GM21390 (cell line): ENCODE measurements around the gene PRKG2.
"Not testable (repeated sequence)": the region's sequence is repeated elsewhere in the genome, so short reads cannot be mapped to it uniquely, and the experiment has no call there.

Experiments
- ATAC-seq: cut with Tn5 transposase; IDR thresholded peaks from one replicate; pipeline ENCODE4 v1.9.1; 2021; ENCODE audit not compliant: unreplicated experiment

PRKG2 gene

DNA sequence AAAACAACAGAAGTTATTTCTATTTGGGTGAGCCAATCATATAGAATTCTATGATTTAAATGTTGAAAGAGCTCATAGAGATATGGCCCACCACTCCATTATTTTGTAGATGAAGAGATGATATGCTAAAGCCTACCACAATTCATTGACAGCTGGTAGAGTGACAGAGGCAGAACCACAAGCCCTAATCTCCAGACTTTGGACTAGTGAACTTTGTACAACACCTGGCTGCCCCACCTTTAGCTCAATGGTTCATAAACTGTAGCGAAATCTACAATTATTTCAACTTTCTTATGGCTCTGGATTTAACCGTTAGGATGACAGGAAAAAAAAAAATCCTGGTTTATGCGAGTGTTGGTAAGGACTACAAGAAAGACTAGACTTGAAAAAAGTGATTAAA lies 50.9 kb downstream of the PRKG2 start:
- no peak for ATAC-seq

DNA sequence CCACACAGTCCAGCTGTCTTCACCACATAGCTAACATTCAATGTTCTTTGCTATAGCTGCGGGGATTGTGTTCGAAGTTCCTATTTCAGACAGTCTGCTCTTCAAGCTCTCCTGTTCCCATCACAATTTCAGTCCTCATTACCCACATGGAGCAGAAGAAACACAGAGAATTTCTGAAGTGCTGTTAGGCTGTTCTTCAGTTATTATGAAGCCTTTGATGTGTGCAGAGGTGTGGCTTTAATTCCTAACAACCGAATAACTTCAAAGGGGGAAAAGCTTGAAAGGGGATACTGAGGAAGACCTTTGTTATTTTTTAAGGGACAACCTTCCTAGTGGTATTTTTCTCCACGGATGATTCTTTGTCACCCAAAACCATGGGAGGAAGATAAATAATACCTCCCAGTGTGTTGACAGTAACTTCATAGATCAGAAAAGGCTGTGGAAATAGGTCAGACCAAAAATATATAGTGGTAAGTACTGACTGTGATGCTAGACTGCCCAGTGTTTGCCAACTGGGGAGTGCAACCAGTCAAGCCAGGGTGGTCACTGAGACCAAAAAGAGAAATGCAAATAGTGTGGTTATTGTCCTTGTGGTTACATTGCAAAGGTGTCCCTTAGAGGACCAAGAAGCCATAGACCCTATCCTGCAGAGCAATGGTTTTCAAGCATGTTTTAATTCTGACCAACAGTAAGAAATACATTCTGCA lies 52.1 kb downstream of the PRKG2 start:
- ATAC-seq, result no peak

DNA sequence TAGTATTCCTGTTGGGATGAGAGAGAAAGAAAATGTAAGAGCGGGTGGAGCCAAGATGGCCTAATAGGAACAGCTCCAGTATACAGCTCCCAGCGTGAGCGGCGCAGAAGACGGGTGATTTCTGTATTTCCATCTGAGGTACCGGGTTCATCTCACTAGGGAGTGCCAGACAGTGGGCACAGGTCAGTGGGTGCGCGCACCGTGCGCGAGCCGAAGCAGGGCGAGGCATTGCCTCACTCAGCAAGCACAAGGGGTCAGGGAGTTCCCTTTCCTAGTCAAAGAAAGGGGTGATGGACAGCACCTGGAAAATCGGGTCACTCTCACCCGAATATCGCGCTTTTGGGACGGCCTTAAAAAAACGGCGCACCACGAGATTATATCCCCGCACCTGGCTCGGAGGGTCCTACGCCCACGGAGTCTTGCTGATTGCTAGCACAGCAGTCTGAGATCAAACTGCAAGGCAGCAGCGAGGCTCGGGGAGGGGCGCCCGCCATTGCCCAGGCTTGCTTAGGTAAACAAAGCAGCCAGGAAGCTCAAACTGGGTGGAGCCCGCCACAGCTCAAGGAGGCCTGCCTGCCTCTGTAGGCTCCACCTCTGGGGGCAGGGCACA lies 61.2 kb downstream of the PRKG2 start:
- not testable (repeated sequence) for ATAC-seq

DNA sequence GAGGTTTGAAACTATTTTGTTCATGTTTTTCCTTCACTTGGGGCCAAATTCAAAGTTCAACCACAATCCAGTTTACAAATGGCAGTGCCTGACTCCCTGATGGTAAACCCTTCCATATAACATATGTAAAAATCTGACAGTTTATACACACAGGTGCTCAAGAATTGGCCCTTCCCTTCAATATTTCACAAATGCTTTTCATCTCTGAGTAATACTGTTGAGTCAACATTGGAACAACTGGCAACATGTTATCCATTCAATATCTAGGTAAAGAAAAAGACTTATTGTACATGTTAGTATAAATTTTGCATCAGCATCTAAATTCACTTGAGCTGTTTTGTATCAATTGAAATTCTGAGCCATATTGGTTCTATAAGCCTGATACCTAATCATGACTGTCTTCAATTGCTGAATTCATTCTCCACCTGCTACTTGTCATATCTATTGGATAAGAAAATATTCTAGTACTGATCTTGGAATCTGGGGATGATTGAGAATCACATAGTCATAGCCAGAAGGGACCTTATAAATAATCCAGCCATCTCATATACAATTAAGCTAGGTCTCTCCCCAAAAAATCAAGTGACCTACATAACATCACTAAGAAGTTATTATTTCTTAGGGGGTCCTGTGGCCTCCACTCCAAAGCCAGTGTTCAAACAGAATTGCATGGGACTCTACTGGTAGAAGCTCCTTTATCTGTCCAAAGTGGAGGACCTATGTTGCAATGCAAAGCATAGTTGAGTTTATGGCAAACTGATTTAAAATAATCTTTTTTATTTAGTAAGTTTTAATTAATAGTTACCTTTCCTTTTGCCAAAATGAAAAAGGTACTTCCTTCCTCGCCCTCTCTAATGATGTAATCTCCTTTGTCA lies 61.9 kb downstream of the PRKG2 start:
- no peak for ATAC-seq

DNA sequence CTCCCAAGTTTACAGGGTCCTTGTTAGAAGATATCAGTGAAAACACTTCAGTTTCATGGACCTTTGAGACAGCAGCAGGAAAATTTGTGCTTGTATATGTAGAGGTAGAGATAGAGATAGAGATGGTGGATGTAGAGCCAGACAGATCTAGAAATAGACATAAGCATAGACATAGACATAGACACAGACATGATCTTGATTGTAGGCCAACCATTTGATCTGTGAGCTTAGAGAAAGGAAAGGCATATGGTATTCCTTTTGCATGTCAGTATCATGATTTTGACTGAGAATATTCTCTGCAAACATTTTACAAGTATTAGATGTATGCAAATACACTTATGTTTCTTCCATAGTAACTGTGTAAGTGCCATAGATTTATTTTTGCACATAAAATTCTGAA lies 65.0 kb downstream of the PRKG2 start:
- ATAC-seq, result no peak

DNA sequence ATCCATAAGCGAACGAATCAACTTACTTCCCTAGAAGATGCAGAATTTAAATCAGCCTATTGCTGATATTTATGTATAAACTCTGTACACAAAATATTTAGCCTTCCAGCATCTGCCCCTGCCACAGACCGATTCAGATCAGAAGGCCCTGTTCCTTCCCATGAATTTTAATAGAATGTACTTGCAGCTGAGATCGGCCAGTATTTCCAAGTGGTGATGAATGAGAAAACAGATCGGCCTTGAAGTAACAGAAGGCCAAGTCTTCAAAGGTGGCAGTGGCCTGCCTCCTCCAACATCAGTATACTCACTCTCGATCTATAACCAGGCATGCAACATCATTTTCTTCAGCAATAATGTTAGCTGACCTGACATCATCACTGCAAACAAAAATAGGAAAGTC lies 66.4 kb downstream of the PRKG2 start:
- no peak for ATAC-seq

DNA sequence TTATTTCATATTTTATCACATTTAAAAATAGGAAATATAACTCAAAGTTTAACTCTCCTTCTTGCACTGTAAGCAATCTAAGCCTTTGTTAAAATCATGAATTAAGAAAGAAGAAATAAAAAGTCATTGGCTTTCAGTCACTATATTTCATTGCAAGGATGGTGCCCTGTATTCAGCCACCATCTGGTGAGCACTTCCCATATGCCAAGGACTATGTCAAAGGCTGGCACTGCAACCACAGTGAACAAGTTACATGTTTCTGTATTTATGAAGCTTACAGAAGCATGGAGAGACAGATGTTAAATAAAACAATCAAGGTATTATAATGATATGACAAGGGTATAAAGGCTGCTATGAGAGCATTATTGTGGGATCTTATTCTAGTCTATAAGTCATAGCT lies 68.6 kb downstream of the PRKG2 start:
- ATAC-seq, result no peak

DNA sequence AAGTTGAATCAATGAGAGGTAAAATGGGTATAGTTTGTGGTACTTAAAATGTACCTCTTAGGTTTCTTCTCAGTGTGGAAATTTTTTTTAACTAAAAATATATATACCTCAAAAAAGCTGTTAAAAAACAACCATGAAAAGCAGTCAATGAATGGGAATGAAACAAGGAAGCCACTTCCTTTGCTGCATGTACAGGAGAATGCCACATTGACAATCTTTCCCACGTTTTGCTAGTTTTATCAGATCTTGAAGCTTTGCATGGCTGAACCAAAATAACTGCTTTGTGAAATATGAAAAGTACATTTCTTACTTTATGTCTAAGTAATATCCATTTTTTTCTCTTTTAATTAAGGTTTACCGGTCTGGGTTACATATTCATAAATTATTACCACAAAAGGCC lies 71.8 kb downstream of the PRKG2 start:
- ATAC-seq, result no peak

DNA sequence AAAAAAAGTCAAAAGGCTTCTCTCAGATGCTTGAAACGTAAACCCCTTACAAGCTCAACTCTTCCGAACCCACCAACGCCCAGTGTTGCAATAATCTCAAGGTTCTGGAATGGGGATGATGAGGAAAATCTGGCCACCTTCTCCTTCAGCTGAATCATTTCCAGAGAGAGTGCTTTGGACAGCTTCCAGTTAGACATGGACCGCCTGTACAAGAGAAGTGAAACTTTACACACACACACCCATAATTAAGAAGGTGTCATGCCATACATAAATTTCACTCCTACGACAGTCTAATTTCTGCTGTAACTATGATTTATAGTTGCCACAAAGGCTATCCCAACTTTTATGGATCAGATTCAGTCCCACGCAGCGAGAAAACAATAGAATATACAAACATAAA lies 72.3 kb downstream of the PRKG2 start:
- no peak for ATAC-seq

DNA sequence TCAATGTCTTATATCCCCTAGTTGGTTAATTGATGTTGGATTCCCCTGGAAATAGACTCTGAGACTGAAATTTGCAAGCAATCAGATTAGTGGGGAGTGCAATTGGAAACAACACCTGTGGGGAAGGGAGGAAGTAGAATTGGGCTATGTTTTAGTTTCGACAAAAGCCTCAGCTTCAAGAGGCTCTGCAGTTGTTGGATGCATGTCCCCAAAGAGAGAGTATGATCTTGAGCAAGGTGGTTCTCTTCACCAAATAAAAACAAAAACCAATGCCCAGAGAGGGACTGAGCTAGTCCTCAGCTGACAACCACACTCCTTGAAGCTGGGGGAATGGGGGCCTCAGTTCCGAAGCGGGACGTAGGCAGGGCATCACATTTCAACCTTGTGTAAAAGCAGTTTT lies 77.1 kb downstream of the PRKG2 start:
- no peak for ATAC-seq

DNA sequence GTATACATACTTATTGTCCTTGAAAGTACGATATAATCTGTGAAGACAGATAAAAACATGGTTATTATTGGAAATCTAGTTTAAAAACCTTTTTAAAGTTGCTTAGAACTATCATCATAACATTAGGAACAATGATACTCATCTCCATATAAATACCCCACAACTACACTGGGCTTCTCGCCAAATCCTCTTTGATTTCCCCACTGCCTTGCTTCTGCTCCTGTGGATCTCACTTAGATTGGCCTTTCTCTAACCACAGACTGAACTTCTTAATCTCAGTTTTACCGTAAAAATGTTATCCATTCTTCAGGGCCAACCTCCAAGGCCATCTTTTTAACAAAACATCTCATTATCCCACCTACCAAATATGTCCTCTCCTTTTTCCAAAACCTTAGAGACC lies 77.6 kb downstream of the PRKG2 start:
- ATAC-seq, result no peak

DNA sequence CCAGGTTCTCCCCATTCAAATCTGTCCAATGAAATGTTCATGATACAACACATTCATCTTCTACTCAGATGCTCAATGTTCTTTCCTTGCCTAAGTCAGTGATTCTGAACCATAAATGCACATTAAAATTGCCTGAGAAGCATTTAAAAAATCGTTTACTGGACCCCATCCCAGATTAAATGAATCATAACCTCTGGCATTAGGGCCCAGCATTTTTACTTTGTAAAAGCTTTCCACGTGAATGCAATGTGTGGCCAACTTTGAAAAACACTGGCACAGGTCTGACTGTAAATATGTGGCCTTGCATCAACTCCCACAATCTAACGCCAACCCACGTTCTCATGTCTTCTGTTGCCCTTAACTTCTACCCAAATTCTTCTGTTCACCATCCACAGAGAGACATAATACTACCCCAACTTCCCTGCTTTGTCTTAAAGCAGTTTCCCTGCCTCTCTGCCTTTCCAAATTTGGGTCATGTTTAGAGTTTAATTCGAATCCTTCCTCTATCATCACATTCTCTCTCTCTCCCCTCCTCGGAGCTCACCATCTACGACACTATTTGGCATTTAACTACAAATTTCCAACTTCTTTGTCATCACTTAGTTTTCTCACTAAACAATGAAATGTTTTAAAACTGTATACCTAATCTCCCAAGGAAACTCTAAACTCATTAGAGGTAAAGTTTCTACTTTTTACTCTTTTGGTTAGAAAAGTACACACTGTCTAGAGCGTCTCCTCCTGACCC lies 78.7 kb downstream of the PRKG2 start:
- ATAC-seq, result no peak

DNA sequence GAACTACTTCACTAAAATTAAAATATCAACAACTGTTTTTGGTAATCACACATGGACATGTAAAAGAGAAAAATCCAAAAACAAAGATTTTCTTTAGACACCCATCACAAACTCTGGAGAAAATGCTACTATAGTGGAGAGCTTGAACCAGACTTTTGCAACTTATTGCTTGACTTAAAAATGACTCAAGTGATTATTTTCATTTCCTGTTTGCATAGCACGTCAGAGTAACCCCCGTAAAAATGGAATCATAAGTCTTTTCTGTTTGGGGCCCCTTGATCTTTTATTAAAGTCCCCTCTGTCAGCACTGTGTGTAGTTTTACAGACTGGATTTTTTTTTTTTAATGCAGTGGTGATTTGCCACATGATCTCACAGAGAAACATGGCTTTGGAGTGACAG lies 79.5 kb downstream of the PRKG2 start:
- no peak for ATAC-seq

DNA sequence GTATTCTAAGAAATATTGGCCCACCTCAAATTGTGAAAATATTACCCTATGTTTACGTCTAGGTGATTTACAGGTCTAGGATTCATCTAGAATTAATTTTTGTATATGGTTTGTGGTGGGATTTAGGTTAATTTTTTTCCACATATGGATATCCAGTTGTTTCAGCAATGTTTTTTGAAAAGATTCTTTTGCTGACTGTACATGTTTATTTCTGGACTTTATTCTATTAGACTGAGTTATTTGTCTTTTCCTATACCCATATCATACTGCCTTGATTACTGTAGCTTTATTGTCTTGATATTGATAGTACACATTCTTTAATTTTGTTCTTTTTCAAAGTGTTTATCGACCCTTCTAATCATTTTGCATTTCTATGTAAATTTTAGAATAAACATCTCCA lies 83.5 kb downstream of the PRKG2 start:
- no peak for ATAC-seq

DNA sequence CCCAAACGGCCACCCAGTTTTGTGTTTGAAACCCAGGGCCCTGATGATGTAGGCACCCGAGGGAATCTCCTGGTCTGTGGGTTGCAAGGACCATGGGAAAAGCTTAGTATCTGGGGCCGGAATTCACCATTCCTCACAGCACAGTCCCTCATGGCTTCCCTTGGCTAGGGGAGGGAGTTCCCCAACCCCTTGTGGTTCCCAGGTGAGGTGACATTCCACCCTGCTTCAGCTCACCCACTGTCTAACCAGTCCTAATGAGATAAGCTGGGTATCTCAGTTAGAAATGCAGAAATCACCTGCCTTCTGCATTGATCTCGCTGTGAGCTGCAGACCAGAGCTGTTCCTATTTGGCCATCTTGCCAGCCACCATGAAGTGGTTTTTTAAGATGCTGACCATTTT lies 84.0 kb downstream of the PRKG2 start:
- no peak for ATAC-seq

DNA sequence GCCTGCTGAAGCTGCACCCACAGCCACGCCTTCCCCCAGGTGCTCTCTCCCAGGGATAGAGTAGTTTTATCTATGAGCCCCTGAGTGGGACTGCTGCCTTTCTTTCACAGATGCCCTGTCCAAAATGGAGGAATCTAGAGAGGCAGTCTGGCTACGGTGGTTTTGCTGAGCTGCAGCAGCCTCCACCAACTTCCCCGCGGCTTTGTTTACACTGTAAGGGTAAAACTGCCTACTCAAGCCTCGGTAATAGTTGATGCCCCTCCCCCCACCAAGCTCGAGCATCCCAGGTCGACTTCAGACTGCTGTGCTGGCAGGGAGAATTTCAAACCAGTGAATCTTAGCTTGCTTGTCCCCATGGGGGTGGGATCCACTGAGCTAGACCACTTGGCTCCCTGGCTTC lies 84.5 kb downstream of the PRKG2 start:
- ATAC-seq, result no peak

DNA sequence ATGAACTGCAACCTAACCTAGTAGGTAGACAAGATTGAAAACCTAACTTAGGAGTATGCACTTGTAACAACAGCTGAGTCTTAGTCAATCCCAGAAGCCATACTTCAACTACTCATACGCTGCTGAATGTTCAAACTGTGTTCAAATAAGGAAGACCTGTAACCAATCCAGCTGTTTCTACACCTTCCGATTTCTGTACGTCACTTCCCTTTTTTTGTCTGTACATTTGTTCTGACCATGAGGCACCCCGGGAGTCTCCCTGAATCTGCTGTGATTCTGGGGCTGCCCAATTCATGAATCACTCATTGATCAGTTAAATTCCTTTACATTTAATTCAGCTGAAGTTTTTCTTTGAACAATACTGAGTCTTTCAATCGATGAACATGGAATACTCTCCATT lies 95.0 kb downstream of the PRKG2 start:
- ATAC-seq, result no peak

DNA sequence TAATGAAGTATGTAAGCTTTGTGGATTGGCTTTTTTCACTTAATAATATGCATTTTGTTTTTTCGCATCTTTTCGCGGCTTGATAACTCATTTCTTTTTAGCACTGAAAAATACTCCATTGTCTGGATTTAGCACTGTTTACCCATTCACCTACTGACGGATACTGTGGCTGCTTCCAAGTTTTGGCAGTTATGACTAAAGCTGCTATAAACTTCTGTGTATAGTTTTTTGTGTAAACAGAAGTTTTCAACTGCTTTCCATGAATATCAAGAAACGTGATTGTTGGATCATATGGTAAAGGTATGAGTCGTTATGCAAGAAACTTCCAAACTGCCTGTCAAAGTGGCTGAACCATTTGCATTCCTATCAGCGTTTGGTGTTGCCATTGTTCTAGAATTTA lies 96.9 kb downstream of the PRKG2 start:
- ATAC-seq, result no peak

DNA sequence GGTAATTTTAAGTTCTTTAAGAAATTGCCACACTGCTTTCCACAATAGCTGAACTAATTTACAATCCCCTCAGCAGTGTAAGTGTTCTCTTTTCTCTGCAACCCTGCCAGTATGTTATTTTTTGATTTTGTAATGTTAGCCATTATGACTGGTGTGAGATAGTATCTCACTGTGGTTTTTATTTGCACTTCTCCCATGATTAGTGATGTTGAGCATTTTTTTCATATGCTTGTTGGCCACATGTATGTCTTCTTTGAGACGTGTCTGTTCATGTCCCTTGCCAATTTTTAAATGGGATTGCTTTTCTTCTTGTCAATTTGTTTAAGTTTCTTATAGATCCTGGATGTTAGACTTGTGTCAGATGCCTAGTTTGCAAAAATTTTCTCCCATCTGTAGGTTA lies 98.5 kb downstream of the PRKG2 start:
- ATAC-seq, result no peak

DNA sequence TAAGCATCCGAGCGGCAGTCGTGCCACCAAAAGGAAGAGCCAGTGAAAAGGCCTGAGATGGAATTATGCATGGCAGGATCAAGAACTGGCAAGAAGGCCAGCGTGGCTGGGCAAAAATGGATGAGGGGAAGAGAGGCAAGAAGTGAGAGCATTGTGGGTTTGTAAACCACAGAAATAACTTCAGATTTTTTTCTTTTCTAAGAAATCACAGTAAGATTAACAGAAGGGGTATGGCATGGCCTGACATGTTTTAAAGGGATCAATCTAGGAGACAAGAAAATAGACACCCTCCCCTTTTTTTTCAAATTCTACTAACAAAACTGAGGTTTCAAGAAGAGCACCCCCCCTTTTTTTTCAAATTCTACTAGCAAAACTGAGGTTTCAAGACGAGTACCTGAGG lies 102.0 kb downstream of the PRKG2 start:
- ATAC-seq, result no peak

DNA sequence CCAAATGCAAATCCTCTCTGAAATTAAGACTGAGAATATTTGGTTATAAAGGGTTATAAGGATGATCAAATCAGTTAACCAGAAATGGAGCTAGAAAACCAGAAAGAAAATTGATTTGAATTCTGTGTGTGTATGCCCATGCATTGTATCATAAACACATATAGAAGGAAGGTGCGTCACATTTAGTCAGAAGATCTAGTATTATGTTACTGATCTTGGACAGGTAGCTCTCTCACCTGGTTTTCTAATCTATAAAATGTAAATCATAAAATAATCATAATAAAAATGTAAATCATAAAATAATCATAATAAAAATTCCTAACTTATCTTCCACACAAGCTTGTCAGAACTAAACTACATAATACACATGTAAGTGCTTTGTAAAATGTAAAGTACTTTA lies 105.7 kb downstream of the PRKG2 start:
- no peak for ATAC-seq

DNA sequence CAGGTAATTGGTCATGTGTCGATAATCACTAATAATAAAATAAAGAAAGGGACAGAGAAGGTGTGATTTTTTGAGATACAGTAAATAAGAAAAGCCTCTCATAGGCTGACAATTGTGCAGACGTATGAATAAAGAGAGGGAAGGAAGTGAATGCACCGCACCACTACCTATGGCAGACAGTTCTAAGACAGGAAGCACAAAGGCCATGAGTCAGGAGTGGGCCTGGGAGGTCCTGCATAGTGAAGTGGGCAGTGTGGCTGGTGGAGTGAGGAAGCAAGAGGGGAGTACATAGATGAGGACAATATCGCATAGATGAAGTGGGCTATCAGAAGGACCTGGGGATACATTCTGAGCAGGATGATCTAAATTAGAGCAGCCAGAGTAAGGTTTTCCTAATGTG lies 108.9 kb downstream of the PRKG2 start:
- no peak for ATAC-seq
